Fibroblast of villous mesenchyme (primary cell): ENCODE results near the gene LRWD1. TPM values are rescaled to one million over a fixed set of nuclear protein-coding genes. Genes with fewer than 3 reads are reported as not detected.
A peak's percentile ranks its signal among the peaks of the same experiment; 100 is the strongest.
"Not testable (repeated sequence)": the region's sequence is repeated elsewhere in the genome, so short reads cannot be mapped to it uniquely, and the experiment has no call there.

Experiments
- DNase-seq: peaks from one replicate; pipeline ENCODE4 v3.0.0-alpha.2; 2010; ENCODE audit warnings: low read depth
- H3K4me3 ChIP-seq: 2 replicates; pipeline ENCODE4 v1.5.1; 2011; ENCODE audit warnings: low read depth, mild to moderate bottlenecking, low read length
- total RNA-seq: library from RNA; depleted of rRNA; stranded (reverse); fragments of >200 nt; gene quantifications from 2 replicates; pipeline ENCODE4 v1.2.3, GENCODE V29; 2012

LRWD1 gene
- total RNA-seq, 1 donor, result 22.9 TPM

GRCh38 chr7:102497308-102497707 lies 32.5 kb downstream of the LRWD1 start:
- DNase-seq, H3K4me3 ChIP-seq: not testable (repeated sequence)

GRCh38 chr7:102498321-102498720 lies 33.5 kb downstream of the LRWD1 start:
- H3K4me3 ChIP-seq, DNase-seq: not testable (repeated sequence)

- H3K4me3 ChIP-seq, DNase-seq: not testable (repeated sequence)
These were observed 38.4 kb downstream of the LRWD1 start for GRCh38 chr7:102503141-102503540.

- not testable (repeated sequence) for DNase-seq, H3K4me3 ChIP-seq
These were observed 40.8 kb downstream of the LRWD1 start for GRCh38 chr7:102505298-102506185.

- not testable (repeated sequence) for DNase-seq, H3K4me3 ChIP-seq
These were observed 42.8 kb downstream of the LRWD1 start for GRCh38 chr7:102507410-102508088.

- not testable (repeated sequence) for DNase-seq, H3K4me3 ChIP-seq
These were observed 45.8 kb downstream of the LRWD1 start for GRCh38 chr7:102510575-102510974.

- H3K4me3 ChIP-seq, DNase-seq: not testable (repeated sequence)
These were observed 47.2 kb downstream of the LRWD1 start for GRCh38 chr7:102511860-102512522.

- H3K4me3 ChIP-seq, result peak overlapping the region; percentile 49
- DNase-seq, result peak; percentile 78
These were observed 47.9 kb downstream of the LRWD1 start for GRCh38 chr7:102512642-102513221.

- H3K4me3 ChIP-seq, DNase-seq: not testable (repeated sequence)
These were observed 50.3 kb downstream of the LRWD1 start for GRCh38 chr7:102514881-102515721.

GRCh38 chr7:102515889-102516288 lies 51.1 kb downstream of the LRWD1 start:
- DNase-seq, result not testable (repeated sequence)

GRCh38 chr7:102516951-102517350 lies 52.2 kb downstream of the LRWD1 start:
- H3K4me3 ChIP-seq, DNase-seq: not testable (repeated sequence)

More at GRCh38 chr7:102515889-102516288, 51.1 kb downstream of the LRWD1 start:
- not testable (repeated sequence) for H3K4me3 ChIP-seq

- not testable (repeated sequence) for DNase-seq
- peak within 1 kb of the TSS; percentile 34 for H3K4me3 ChIP-seq
These were observed 52.9 kb downstream of the LRWD1 start, which contains the start of gene RASA4B for GRCh38 chr7:102517550-102518147. TSS of gene RASA4B (minus strand) at chr7:102517777. CDS start at chr7:102517710, 67 bp downstream.

- H3K4me3 ChIP-seq, DNase-seq: not testable (repeated sequence)
These were observed 56.0 kb downstream of the LRWD1 start for GRCh38 chr7:102520797-102521196.

Other genes starting within 250 kb of the LRWD1 start
- gene SH2B2, start 178.1 kb upstream of the LRWD1 start, total RNA-seq, result 0.43 and 0.97 TPM in 2 replicates
- gene SPDYE6, start 108.5 kb upstream of the LRWD1 start, total RNA-seq, result not detected in 2 replicates
- 17.4 and 18.6 TPM in 2 replicates for gene PRKRIP1, start 68.6 kb upstream of the LRWD1 start, total RNA-seq
- gene ORAI2, start 31.4 kb upstream of the LRWD1 start, total RNA-seq, result 40.6 and 49.9 TPM in 2 replicates
- gene ALKBH4, start 121 bp upstream of the LRWD1 start, total RNA-seq, result 10.8 and 19.6 TPM in 2 replicates
- gene POLR2J, start 13.9 kb downstream of the LRWD1 start, total RNA-seq, result 28.0 and 34.5 TPM in 2 replicates
- 2.3 and 3.5 TPM in 2 replicates for gene RASA4B, start 52.8 kb downstream of the LRWD1 start, total RNA-seq
- 3.2 and 4.7 TPM in 2 replicates for gene UPK3BL2, start 78.7 kb downstream of the LRWD1 start, total RNA-seq
- gene SPDYE2, start 86.2 kb downstream of the LRWD1 start, total RNA-seq, result not detected in 2 replicates
- gene POLR2J3, start 107.6 kb downstream of the LRWD1 start, total RNA-seq, result 33.2 and 43.6 TPM in 2 replicates
- 9.7 and 10.4 TPM in 2 replicates for gene RASA4, start 151.8 kb downstream of the LRWD1 start, total RNA-seq
- 7.3 and 9.3 TPM in 2 replicates for gene UPK3BL1, start 177.8 kb downstream of the LRWD1 start, total RNA-seq
- gene SPDYE2B, start 185.3 kb downstream of the LRWD1 start, total RNA-seq, result not detected in 2 replicates
- gene POLR2J2, start 206.7 kb downstream of the LRWD1 start, total RNA-seq, result 4.8 and 8.2 TPM in 2 replicates